Endothelial cell (in vitro differentiated cells): Measurements from ENCODE around the gene RASL10B. TPM values are rescaled to one million over a fixed set of nuclear protein-coding genes. Genes with fewer than 3 reads are reported as not detected.
"Not testable (repeated sequence)": the region's sequence is repeated elsewhere in the genome, so short reads cannot be mapped to it uniquely, and the experiment has no call there.

ENCODE experiments used
- DNase-seq: peaks from one replicate; pipeline ENCODE4 v3.0.0; 2021; ENCODE audit warnings: low spot score
- H3K27ac Mint-ChIP-seq: one replicate; pipeline ENCODE4 v1.8.0; 2021; ENCODE audit warnings: mixed read lengths, inconsistent platforms; ENCODE audit not compliant: unreplicated experiment
- H3K27me3 Mint-ChIP-seq: one replicate; pipeline ENCODE4 v1.8.0; 2021; ENCODE audit warnings: mild to moderate bottlenecking, moderate library complexity, mixed read lengths, inconsistent platforms; ENCODE audit not compliant: unreplicated experiment
- H3K36me3 Mint-ChIP-seq: one replicate; pipeline ENCODE4 v1.8.0; 2021; ENCODE audit warnings: mild to moderate bottlenecking, low read depth, mixed read lengths, inconsistent platforms; ENCODE audit not compliant: unreplicated experiment
- H3K4me1 Mint-ChIP-seq: one replicate; pipeline ENCODE4 v1.8.0; 2021; ENCODE audit warnings: mild to moderate bottlenecking, mixed read lengths, inconsistent platforms; ENCODE audit not compliant: unreplicated experiment
- H3K4me3 Mint-ChIP-seq: one replicate; pipeline ENCODE4 v1.8.0; 2021; ENCODE audit warnings: mild to moderate bottlenecking, mixed read lengths, inconsistent platforms; ENCODE audit not compliant: unreplicated experiment
- H3K9me3 Mint-ChIP-seq: one replicate; pipeline ENCODE4 v1.8.0; 2021; ENCODE audit warnings: mixed read lengths, inconsistent platforms; ENCODE audit not compliant: unreplicated experiment
- total RNA-seq: library from RNA; stranded (reverse); fragmentation: NEBNext Ultra II Directional; extraction: Animal tissue kit (Norgen Biotek cat#: 25700); gene quantifications from one replicate; pipeline ENCODE4 v1.2.1, GENCODE V29; 2021; ENCODE audit not compliant: unreplicated experiment
- TF ChIP-seq, protein P1 (sequence below): fragments of 200-600 bp; sonication (generic); IDR thresholded peaks from one replicate; pipeline ENCODE4 v1.5.0; 2021; ENCODE audit warnings: antibody characterized with exemption; ENCODE audit not compliant: unreplicated experiment

Gene RASL10B
- total RNA-seq, 1 donor from 2014 or later: 1.7 TPM

DNA sequence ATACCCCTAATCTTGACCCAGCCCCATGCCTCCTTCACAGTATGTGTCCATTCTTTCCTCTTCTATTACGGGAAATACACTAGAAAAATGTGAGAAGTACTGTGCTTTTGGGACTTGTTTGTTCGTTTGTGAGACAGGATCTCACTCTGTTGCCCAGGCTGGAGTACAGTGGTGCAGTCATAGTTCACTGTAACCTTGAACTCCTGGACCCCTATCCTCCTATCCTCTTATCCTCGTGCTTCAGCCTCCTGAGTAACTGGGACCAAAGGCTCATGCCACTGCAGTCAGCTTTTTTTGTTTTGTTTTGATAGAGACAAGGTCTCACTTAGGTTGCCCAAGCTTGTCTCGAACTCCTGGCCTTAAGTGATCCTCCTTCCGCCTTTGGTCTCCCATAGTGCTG is 29.9 kb upstream of the RASL10B start:
- DNase-seq: no peak
- Mint-ChIP-seq H3K27me3 (peaks cover 3% of the 10 kb centered on the region), H3K4me3 (no peak overlapping the region), H3K27ac (no peak overlapping the region), H3K36me3 (peaks cover 20% of the 10 kb centered on the region), H3K4me1 (no peaks in the 10 kb centered on the region), H3K9me3 (no peaks in the 10 kb centered on the region)
- TF ChIP-seq, protein P1, sequence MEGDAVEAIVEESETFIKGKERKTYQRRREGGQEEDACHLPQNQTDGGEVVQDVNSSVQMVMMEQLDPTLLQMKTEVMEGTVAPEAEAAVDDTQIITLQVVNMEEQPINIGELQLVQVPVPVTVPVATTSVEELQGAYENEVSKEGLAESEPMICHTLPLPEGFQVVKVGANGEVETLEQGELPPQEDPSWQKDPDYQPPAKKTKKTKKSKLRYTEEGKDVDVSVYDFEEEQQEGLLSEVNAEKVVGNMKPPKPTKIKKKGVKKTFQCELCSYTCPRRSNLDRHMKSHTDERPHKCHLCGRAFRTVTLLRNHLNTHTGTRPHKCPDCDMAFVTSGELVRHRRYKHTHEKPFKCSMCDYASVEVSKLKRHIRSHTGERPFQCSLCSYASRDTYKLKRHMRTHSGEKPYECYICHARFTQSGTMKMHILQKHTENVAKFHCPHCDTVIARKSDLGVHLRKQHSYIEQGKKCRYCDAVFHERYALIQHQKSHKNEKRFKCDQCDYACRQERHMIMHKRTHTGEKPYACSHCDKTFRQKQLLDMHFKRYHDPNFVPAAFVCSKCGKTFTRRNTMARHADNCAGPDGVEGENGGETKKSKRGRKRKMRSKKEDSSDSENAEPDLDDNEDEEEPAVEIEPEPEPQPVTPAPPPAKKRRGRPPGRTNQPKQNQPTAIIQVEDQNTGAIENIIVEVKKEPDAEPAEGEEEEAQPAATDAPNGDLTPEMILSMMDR: no peak

DNA sequence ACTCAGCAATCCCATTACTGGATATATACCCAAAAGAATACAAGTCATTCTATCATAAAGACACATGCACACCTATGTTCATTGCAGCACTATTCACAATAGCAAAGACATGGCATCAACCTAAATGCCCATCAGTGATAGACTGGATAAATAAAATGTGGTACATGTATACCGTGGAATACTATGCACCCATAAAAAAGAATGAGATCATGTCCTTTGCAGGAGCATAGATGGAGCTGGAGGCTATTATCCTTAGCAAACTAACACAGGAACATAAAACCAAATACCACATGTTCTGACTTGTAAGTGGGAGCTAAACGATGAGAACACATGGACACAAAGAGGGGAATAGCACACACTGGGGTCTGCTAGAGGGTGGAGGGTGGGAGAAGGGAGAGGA is 28.1 kb upstream of the RASL10B start:
- H3K9me3 Mint-ChIP-seq, H3K27ac Mint-ChIP-seq, DNase-seq, H3K27me3 Mint-ChIP-seq, H3K4me3 Mint-ChIP-seq, H3K4me1 Mint-ChIP-seq: not testable (repeated sequence)
- peaks cover 20% of the 10 kb centered on the region for H3K36me3 Mint-ChIP-seq

DNA sequence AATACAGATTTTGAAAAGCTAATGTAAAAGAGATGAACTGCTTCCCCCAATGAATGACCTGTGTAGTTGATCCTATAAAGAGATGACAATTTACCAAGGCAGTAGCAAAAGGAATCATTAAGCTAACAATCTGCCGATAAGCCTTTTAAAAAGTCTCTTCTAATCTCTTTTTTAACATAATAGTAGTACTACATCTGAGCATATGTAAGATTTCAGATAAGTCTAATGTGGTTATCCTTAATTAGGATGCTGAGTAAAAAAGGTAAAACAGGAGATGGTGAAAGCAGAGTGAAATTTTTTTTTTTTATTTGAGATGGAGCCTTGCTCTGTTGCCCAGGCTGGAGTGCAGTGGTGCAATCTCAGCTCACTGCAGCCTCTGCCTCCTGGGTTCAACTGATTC is 26.2 kb upstream of the RASL10B start:
- Mint-ChIP-seq H3K9me3 (no peaks in the 10 kb centered on the region), H3K27ac (no peak overlapping the region), H3K36me3 (peaks cover 27% of the 10 kb centered on the region), H3K27me3 (peaks cover 6% of the 10 kb centered on the region), H3K4me3 (peak overlapping the region; percentile 45), H3K4me1 (peaks cover 9% of the 10 kb centered on the region)
- TF ChIP-seq, protein P1: no peak
- no peak for DNase-seq

DNA sequence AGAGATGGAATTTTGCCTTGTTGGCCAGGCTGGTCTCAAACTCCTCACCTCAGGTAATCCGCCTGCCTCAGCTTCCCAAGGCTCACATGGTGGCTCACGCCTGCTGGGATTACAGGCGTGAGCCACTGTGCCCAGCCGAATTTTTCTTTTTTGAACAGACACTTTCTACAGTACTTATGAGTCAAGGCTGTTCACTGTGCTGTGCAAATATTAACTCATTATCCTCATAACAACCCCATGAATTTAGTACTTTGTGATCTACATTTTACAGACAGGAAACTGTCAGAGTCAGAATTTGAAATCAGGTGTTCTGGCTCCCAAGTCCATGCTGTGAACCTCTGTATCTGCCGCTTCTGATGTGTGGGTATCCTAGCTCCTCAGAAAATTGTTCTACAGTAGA is 25.7 kb upstream of the RASL10B start:
- no peak for DNase-seq
- TF ChIP-seq, protein P1: no peak
- Mint-ChIP-seq H3K4me3 (peak overlapping the region; percentile 33), H3K36me3 (peaks cover 27% of the 10 kb centered on the region), H3K27ac (no peak overlapping the region), H3K27me3 (peaks cover 6% of the 10 kb centered on the region), H3K4me1 (peaks cover 9% of the 10 kb centered on the region), H3K9me3 (no peaks in the 10 kb centered on the region)

DNA sequence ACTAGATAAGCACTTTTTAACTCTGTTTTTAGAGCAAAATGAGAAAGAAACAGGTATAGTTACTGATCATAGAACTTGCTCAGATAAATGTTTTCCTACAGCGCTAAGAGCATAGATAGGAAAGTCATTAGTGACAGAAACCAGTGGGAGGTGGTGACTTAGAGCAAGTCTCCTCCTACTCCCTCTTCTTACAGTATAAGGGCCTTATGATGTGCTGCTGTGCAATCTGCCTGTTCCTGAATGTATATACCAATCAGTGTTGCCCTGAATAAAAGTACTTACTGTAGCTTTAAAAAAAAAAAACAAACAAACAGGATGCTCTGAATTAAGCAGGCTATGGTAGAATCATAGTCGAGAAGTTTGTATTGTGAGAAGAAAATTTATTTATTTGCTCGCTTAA is 23.3 kb upstream of the RASL10B start:
- H3K9me3 Mint-ChIP-seq: no peaks in the 10 kb centered on the region
- H3K36me3 Mint-ChIP-seq: peaks cover 15% of the 10 kb centered on the region
- peaks cover 4% of the 10 kb centered on the region for H3K27me3 Mint-ChIP-seq
- no peak for DNase-seq
- H3K4me1 Mint-ChIP-seq: peaks cover 9% of the 10 kb centered on the region
- TF ChIP-seq, protein P1: no peak
- no peak overlapping the region for H3K4me3 Mint-ChIP-seq
- no peak overlapping the region for H3K27ac Mint-ChIP-seq

DNA sequence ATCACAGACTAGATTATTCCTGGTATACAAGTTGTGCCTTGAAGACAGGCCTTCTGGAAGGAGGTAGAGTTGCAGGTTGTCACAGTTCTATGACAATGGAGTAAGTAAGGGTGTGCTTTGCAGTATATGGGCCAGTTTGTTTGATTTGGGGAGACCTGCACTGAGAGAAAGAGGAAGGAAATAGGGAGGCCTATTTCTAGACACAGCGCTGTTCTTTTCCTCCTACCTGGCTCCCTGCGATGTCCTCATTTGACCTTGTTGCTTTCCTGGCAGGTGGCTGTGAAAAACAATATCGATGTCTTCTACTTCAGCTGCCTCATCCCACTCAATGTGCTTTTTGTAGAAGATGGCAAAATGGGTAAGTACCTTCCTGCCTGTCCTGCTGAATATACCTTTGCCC is 22.5 kb upstream of the RASL10B start:
- H3K4me1 Mint-ChIP-seq: peaks cover 9% of the 10 kb centered on the region
- TF ChIP-seq, protein P1: no peak
- H3K27me3 Mint-ChIP-seq: peaks cover 4% of the 10 kb centered on the region
- H3K36me3 Mint-ChIP-seq: peaks cover 15% of the 10 kb centered on the region
- no peak overlapping the region for H3K4me3 Mint-ChIP-seq
- H3K9me3 Mint-ChIP-seq: no peaks in the 10 kb centered on the region
- no peak overlapping the region for H3K27ac Mint-ChIP-seq
- DNase-seq: no peak
